HG02798 (cell line): ENCODE data around the gene RORC.
"Not testable (repeated sequence)": the region's sequence is repeated elsewhere in the genome, so short reads cannot be mapped to it uniquely, and the experiment has no call there.

ENCODE experiments used
- ATAC-seq: cut with Tn5 transposase; IDR thresholded peaks from one replicate; pipeline ENCODE4 v1.9.1; 2021; ENCODE audit warnings: mild to moderate bottlenecking; ENCODE audit not compliant: unreplicated experiment, poor library complexity

RORC gene

DNA sequence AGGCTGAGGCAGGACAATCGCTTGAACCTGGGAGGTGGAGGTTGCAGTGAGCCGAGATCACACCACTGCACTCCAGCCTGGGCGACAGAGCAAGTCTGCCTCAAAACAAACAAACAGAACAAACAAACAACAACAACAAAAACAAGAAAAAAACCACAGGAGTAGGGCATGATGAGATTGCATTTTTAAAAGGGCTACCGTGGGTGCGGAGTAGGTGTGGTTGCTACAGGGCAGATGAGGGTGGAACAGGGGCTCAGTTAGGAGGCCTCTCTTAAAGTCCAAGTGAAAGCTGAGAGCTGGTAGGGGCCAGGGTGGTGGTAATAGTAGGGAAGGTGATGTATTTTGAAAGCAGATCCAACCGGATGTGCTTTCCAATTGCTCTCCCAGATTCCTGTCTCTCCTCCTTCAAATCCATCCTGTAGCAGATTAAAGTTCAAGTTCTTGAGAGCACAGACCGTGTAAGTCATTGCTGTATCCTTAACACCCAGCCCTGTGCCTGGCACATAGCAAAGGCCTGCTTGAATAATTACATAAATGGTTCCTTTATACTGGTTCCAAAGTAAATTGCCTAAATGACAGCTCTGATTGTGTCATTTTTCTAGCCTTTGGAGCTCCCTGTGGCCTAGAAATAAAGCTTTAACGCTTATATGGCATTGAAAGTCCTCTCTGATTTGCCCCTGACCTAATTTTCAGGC is 22.2 kb downstream of the RORC start:
- ATAC-seq = no peak

DNA sequence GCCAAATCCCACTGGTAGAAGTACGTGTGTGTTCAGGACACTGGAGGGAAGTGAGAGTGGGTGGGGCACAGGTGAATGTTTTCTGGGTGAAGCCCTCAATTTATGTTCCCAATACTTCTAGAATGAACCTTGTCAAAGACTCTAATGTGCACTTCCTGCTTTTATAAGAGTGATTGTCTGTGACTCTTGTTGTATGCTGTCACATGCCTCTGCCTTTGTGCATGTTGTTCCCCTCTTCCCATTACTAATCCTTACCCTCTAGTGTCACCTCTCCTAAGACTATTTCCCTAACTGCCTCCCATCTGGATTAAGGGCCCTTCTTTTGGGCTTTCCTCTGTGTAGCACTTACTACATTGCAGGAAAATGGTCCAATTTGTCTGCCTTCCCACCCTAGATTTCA is 23.8 kb downstream of the RORC start:
- ATAC-seq = no peak

DNA sequence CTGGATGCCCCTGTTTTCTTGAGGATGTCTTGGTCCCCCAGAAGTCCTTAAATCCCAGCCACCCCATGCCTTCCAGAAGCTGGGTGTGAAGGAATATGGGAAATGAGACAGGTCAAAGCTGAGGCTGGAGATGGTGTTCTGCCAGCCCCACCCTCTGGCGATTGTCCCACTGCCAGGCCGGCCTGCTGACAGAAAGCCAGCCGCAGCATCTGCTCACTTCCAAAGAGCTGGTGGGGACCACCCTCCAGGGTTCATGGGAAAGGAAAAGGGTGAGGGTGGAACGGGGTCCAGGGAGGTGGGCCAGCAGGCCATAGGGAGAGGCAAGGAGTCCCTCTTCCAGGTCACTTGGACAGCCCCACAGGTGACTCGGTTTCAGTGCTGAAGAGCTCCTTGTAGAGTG is 24.5 kb downstream of the RORC start:
- ATAC-seq = no peak

DNA sequence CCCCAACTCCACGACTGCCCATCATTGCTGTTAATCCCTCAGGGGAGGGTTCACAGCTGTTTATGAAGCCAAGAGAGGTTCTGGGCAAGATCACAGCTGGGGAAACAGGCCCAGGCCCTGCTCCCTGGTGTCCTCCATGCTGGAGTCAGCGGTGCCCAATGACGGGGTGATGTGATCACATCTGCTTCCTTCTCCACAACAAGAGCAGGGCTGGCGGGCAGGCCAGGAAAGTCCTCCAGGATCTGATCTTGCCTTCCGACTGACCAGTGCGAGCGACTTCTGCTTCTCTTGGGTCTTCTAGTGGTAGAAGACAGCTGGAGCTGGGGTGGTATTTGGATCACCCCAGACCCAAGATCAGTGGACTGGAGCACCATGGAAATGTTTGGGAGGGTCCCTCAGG is 25.4 kb downstream of the RORC start:
- no peak for ATAC-seq

GRCh38 chr1:151805066-151805820 is 26.4 kb downstream of the RORC start, which contains the start of gene LINGO4:
Gene LINGO4, minus strand, starts transcription at chr1:151805419. Its CDS starts 2,715 bp downstream, at chr1:151802704.
- ATAC-seq = no peak

DNA sequence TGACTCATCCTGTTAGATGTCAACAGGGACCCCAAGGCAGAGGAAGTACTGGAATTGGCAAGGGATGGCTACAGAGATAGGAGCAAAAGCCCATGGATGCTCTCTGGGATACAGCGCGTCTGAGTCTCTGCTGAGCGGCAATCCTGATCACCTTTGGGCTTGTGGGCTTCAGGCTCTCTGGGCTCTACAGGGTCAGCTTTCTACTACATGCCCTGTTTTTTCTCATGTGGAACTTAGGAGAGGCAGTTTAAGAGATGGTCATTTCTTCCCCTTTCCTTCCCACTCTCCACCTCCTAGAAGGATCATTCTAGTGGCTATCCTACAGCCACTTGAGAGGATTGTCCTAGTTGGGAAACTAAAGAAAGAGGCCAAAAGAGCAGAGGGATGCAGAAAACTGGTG is 27.7 kb downstream of the RORC start:
- no peak for ATAC-seq

DNA sequence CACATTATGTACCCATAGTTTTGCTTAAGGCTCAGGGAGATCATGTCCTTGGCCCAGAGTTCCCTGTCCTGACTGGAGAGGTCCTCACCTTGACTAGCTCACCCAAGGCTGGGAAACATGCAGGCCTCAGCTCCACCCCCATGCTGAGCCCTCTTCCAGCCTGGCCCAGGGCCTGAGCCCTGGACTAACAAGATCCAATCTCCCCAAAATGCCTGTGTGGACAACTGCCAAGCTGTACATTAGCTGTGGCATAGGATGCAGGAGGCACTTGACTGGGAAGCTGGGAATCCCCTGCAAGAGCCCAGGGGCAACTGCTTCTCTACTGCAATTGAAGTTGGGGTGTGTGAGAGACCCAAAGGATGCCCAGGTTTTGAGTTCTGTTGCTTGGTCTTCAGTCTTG is 28.4 kb downstream of the RORC start:
- ATAC-seq = no peak

DNA sequence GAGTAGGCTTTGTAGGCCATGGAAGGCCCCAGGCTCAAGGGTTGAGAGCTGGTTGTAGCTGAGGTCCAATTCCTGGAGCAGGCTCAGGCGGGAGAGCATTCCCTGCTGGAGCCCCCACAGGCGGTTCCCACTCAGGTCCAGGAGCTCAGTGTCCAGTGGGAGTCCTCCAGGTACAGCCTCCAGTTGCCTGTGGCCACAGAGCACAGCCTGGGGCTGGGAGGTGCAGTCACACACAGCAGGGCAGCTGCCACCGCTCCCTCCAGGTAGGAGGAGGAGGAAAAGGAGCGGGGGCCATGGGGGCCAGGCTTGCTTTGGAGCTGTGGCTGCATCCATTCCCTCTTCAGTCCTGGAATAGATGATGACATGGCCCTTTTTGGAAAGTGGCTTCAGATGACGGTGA is 29.2 kb downstream of the RORC start:
- ATAC-seq = no peak

DNA sequence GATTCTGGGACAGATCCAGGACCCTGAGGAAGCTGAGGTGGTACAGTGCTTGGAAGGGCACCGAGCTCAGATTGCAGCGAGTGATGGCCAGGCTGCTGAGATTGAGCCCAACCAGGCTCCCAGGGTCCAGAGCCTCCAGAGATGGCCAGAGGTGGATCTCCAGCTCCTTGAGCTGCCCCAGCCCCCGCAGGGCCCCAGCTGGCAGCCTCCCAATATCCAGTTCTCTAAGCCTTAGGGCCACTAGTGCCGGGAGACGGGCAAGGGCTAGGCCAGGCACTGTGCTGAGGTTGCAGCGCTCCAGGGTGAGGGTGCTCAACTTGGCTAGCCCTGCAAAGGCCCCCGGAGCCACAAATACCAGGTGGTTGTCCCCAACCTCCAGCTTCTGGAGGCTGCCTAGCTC is 29.8 kb downstream of the RORC start:
- ATAC-seq = no peak

DNA sequence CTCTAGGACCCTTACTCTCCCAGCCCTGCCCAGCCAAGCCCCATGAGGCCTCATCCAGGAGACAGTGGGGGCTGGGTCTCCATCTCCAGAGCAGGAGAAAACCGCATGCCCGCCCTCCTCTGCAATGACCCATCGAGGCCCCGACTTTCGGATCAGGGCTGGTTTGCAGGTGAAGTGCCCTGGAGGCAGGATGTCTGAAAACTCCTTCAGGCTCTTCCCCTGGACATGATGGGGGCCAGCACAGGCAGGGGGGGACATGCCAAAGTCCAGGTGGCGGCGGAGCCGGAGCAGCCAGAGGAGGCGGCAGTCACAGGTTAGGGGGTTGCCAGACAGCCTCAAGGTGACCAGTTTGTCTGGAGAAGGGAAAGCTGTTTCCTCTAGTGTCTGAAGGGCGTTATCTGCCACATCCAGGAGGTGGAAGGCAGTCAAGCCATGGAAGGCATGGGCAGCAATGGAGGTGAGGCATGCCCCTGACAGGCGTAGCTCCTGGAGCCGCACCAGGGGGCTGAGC is 30.2 kb downstream of the RORC start:
- no peak for ATAC-seq

- ATAC-seq = no peak
Observed at GRCh38 chr1:151800830-151801229, 30.8 kb downstream of the RORC start.

DNA sequence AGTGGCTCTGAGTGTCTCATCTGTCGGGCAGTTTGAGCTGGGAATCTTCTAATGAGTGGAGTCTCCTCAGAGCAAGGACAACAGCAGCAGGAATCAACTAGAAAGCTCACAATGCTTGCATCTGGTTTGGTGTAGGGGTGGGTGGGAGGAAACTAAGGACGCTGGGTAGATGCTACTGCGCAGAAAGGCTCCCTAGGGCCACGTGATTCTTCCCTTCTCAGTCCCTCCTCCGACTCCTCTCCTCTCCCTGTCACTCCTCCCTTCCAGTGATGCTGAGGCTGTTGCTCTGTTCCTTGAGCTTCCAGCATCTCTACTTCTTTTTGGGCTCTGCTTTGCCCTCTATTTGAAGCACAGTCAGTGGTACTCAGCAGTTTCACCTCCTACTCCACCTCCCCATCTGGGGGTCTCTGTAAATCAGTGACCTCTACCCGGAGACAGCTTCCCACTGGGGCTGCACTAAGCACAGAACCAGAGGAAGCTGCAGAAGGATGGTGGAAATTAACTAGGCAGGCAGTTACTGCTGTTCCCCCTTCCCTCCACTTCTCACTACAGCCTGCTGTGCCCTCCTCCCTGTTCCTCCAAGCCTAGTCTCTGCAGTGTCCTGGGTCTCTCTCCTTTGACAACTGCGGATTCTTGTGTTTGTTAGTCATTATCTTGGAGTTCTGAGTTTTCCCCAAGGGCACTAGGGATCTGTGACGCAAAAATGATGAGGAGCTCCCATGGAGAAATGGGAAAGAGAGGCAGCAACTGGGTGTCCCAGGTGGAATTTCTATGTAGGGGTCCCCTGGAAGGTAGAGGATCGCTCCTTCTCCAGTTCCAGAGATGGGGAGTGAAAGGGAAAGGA is 32.2 kb downstream of the RORC start:
- ATAC-seq = no peak

DNA sequence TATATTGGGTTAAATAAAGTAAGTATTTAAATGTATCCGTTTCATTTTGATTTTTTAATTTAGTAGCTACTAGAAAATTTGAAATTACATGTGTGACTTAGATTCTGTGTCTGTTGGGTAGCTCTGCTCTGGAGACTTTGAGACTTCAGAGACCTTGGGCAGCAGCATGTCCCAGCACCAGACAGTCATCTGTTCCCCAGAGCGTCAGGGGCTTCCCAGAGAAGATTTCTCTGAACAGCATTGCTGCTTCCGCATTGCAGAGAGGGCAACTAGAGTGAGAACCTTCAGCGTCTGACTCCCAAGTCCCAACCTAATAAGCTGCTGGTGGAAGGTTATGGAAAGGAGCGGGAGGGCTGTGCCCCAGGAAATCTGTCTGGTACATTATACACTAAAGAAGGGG is 33.0 kb downstream of the RORC start:
- ATAC-seq = no peak

DNA sequence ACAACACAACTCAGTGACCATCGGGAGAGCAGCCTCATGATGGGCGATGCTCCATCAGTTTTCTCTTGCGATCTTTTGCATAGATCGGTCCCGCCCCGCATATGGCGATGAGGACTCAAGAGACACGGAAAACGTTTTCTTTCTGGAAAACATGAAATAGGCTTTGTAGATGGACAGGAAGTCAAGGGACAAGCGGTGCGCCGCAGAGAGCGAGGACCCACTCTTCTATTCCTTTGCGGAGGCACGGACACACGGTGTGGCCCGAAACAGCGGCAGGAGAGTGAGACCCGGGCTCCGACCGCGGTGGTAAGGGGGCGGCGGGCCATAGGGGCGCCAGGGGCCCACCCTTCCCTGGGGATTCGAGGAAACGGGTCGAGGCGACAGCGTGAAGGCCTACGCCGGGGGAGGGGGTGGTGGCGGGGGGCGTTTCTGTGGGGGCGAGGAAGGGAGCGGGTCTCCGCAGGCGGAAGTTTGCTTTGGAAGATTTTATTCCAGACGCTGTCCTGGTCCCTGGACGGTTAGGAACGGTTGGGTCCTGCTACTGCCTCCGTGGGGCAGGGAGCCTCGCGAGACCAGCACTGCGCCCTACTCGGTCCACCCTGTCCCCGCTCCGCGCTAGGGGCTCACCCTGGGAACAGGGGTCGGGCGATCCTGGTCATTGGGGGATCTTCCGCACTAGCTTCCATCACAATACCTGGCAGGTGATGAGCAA is 40.5 kb downstream of the RORC start:
- no peak for ATAC-seq

- peak; percentile 97 for ATAC-seq
Observed at GRCh38 chr1:151790071-151790939, 41.3 kb downstream of the RORC start, which contains the start of gene TDRKH. Gene TDRKH, minus strand, starts transcription at chr1:151790500. Its CDS starts 7,478 bp downstream, at chr1:151783022.

DNA sequence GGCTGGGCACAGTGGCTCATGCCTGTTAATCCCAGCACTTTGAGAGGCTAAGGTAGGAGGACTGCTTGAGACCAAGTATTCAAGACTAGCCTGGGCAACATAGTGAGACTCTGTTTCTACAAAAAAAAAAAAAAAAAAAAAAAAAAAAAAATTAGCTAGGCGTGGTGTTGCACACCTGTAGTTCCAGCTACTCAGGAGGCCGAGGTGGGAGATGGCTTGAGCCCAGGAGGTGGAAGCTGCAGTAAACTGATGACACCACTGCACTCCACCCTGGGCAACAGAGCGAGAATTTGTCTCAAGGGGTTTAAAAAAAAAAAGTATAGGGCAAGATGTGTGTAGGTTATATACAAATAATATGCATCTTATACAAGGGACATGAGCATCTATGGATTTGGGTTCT is 43.9 kb downstream of the RORC start:
- no peak for ATAC-seq

GRCh38 chr1:151783796-151784195 is 47.8 kb downstream of the RORC start:
- no peak for ATAC-seq

DNA sequence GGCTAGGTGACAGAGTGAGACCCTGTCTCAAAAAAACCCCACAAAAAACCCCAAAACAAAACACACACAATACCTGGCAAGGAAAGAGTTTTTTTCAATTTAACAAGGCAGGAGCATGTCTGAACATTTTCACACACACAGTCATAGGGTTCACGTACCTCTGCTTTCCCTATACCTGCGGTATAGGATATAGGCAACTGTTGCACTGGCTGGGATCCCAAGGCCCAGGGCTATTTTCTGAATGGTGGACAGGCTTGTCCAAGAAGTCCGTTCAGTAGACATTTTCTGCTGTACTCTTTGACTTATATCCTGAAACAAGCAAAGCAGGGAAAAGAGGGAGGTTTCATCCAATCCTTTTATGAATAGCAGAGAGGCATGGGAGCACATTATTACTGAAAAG is 48.9 kb downstream of the RORC start:
- no peak for ATAC-seq

DNA sequence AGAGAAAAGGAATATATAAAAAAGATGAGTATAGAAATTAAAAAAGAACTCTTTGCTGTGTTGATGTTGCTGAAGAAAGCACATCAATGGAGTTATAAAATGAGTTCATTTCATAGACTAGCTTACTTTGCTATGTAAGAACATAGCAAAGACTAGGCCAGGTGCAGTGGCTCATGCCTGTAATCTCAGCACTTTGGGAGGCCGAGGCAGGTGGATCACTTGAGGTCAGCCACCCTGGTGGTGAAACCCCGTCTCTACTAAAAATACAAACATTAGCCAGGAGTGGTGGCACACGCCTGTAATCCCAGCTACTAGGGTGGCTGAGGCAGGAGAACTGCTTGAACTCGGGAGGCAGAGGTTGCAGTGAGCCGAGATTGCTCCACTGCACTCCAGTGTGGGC is 49.6 kb downstream of the RORC start:
- ATAC-seq = not testable (repeated sequence)
